HuH-7.5 (cell line): Measurements from ENCODE around the gene NPC1L1.
A peak's percentile ranks its signal among the peaks of the same experiment; 100 is the strongest.

Experiments used
- DNase-seq: peaks from one replicate; pipeline ENCODE4 v3.0.0; 2011; ENCODE audit warnings: low spot score

Gene NPC1L1

GRCh38 chr7:44537442-44537841 lies 3.7 kb downstream of the NPC1L1 start:
- no peak for DNase-seq

DNA sequence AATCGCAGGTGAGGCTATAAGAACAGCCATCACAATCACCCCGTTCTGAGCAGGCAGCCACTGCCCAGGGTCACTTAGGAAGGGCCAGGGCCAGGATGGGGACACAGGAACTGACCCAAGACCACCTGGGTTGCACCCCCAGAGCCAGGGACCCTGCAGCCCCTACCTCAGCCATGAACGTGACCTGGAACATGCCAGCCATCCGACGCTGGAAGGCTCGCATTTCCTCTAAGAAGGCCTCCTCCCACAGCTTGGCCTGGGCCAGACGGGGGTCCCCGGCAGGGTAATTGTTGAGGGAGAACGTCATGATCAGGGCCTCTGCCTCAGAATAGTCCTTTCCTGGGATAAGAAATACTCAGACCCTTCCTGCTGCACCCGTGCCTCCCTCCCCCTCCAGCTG lies 5.0 kb downstream of the NPC1L1 start:
- no peak for DNase-seq

DNA sequence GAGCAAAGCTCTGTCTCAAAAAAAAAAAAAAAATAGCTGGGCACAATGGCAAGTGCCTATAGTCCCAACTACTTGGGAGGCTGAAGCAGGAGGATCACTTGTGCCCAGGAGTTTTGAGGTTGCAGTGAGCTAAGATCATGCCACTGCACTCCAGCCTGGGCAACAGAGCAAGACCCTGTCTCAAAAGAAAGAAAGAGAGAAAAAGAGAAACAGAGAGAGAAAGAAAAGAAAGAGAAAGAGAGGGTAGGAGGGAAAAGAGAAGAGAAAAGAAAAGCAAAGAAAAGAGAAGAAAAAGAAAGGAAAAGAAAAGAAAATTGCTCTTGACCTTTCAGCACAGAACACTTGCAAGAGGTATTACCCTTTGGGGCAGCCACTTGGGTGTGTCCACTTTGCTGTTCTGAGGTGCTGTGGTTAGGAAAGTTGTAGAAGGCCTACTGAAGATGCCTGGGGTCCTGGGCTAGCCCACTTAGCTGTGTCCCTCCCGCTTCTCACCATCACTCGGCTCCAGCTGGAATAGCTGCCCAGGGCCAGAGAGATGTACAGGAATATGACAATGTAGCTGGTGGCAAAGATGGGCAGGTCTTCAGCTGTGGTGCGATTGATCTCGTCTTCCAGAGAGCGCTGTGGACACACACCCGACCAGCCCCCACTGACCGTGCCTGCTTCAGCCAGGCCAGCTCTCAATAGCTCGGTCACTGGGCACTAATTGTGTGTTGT lies 5.6 kb downstream of the NPC1L1 start:
- DNase-seq: no peak

- peak; percentile 88 for DNase-seq
These were observed 6.6 kb downstream of the NPC1L1 start for GRCh38 chr7:44534501-44534900.

DNA sequence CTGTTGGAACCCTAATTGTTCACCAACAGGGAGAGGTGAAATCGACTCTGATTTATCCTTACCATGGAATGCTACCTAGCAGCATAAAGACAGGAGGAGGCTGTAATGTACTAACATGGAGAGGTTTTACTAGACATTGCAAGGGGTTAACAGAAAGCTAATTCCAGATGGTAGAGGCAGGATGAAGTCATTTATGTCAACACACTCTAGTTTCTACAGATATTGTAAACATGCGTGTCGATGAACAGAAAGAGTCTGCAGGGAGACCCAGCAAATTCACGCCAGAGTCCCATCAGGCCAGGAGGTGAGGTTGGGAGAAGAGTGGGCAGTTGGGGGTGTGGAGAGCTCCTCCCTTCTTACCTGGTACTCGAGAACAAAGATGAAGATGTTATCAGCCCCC lies 7.0 kb downstream of the NPC1L1 start:
- no peak for DNase-seq

GRCh38 chr7:44533301-44534055 lies 7.7 kb downstream of the NPC1L1 start:
- no peak for DNase-seq

DNA sequence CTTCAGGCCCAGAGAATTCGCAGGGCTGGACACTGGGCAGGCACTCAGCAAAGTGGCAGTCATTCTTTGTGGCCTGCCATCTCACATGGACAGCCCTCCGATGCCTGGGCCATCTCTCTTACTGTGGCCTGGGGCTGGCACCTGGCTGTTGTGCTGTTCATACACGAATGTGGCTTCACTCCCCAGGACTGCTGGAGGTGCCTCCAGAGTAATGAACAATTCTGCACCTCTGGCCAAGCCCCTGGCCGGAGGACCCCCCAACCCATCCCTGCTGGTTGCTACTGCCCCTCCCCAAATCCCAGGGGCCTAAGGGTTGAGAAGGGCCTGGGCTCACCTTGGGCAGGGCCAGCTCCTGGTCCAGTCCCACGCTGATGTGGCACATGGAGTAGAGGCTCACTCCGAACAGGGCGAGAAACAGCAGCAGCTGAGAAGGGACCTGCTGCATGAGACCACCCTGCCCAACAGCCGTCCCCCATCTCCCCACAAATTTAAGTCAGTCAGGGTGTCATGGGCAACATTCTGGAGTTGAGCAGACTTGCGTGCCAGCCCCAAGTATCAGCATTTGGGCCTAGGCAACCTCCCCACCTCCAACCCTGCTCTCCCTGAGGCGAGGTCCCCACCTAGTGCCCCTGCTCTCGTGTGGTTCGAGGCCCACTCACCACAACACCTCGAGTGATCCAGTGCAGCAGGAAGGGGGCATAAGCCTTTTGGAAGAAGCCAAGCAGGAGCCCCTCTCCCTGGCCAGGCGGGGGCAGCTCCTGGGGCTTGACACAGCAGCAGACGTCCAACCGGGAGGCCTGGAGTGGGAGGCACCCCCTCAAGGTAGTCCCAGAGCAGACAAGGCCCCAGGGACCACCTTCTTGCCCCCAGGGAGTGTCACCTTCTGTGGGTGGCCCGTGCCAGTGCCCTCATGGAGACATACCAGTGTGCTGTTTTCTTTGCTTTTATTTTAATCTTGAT lies 9.4 kb downstream of the NPC1L1 start:
- no peak for DNase-seq

DNA sequence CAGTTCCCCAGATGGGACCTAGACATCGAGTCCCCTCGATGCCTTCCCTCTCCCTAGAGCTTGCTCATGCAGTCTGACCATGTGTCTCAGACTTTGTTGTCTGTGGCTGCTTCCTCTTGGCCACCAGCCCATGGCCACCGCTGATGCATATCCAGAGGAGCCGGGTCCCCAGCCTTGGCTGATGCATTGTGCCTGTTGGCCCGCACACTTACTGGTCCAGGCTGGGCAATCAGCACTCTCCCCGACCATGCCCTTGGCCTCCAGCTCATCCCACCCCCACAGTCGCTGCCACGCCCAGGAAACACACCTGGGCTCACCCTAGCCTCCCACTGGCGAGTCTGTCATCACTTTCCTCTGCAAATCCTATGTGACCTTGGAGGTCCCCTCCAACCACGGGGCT lies 10.1 kb downstream of the NPC1L1 start:
- DNase-seq: no peak

DNA sequence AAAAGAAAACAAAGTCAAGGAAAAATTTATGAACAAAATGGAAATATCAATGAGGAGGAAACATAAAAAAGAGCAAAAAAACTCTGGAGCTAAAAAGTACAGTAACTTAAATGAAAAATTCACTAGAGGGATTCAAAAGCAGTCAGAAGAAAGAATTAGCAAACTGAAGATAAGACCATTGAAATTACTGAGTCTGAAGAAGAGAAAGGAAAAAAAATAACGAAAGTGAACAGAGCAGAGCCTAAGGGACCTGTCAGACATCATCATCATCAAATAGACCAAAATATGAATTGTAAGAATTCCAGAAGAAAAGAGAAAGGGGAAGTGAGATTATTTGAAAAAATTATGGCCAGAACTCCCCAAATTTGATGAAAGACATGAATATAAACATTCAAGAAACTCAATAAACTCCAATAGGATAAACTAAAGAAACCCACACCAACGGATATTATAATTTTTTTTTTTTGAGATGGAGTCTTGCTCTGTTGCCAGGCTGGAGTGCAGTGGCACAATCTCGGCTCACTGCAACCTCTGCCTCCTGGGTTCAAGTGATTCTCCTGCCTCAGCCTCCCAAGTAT lies 16.2 kb downstream of the NPC1L1 start:
- DNase-seq: no peak

DNA sequence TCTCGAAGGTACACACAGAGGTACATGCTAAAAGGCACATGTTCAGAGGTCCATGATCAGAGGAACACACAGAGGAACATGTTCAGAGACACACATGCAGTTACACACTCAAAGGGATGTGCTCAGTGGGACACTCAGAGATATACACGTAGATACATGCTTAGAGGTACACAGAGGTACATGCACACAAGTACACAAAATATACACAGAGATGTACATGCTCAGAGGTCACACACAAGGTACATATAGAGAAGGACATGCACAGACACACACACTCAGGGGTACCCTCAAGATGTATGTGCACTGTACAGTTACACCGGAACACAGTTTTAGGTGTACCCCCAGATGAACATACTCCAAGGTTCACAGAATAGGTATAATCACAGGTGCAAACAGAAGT lies 18.8 kb downstream of the NPC1L1 start:
- no peak for DNase-seq

DNA sequence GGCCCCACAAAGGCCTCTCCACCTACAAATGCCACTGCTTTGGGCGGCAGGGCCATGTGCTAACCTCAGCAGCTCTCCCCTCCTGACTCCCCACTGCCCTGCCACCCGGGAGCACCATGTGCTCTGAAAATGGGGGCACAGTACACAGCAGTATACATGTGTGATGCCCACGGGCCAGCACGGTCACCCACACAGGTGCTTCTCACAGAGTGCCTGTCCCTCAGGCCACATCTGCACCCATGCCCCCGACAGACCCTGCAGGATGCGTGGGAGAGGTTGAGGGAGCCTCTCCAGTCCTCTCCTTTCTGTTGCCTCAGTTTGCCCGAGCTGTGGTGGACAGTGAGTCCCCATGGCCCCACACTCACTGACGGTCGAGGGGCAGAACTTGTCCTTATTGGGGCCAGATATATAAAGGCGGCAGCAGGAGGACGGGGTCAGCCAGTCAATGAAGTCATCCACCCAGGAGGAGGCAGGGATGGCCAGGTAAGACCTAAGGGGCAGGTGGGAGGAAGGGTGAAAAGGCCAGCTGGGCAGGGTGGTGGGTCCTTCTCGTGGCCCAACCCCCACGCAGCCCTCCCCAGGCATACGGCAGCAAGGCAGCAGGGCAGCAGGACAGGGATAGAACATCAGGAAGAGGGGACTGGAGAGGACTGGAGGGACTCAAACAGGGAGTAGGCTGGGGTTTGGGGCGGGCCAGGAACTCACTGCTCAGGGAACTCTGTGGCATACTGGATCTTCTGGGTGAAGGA lies 19.6 kb downstream of the NPC1L1 start:
- no peak for DNase-seq

DNA sequence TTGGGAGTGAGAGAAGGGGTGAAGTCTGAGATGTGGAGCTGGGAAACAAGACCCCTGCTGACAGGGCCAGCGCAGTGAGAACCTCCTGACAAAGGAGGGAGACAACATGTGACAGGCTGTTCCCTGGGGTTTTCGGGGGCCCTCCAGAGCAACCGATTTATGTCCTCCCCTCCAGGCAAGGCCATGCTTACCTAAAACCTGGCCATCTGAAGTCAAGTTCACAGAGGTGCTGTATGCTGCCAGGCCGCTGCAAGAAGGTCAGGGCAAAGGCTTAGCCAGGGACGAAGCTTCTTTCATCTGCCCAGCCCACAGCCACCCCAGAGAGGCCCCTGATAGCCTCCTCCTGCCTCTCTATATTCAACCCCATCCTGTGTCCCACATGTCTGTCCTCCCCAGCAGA lies 20.6 kb downstream of the NPC1L1 start:
- no peak for DNase-seq

DNA sequence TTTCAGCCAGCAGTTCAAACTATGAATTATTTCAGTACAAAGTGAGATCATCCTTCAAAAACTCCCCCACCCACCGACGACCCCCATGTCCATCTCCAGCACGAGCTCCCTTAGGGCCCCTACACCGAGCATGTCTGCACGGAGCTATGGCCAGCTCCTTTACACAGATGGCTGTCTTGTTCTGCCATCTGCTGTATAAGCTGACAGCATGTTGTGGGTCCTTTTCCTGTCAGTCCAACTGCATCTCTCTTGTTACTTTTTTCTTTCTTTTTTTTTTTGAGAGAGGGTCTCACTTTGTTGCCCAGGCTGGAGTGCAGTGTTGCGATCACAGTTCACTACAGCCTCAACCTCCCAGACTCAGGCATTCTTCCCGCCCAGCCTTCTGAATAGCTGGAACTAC lies 21.6 kb downstream of the NPC1L1 start:
- DNase-seq: no peak

DNA sequence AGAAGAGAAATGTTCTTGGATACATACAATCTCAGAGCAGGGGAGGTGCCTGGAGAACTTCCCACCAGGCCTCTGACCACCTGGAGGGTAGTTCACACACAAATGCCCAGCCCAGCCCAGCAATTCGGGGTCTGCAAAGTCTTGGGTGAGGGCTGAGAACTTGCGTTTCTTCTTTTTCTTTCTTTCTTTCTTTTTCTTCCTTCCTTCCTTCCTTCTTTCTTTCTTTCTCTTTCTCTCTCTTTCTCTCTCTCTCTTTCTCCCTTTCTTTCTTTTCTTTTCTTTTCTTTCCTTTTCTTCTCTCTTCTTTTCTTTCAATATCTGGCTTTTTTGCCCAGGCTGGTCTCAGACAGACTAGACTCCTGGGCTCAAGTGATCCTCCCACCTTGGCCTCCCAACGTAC lies 22.4 kb downstream of the NPC1L1 start:
- DNase-seq: no peak

- DNase-seq: no peak
These were observed 24.0 kb downstream of the NPC1L1 start for GRCh38 chr7:44517175-44517574.

- DNase-seq: no peak
These were observed 25.4 kb downstream of the NPC1L1 start for GRCh38 chr7:44515590-44516268.

GRCh38 chr7:44512736-44513135 lies 28.4 kb downstream of the NPC1L1 start:
- DNase-seq: no peak

GRCh38 chr7:44511863-44512468 lies 29.2 kb downstream of the NPC1L1 start:
- DNase-seq: no peak

DNA sequence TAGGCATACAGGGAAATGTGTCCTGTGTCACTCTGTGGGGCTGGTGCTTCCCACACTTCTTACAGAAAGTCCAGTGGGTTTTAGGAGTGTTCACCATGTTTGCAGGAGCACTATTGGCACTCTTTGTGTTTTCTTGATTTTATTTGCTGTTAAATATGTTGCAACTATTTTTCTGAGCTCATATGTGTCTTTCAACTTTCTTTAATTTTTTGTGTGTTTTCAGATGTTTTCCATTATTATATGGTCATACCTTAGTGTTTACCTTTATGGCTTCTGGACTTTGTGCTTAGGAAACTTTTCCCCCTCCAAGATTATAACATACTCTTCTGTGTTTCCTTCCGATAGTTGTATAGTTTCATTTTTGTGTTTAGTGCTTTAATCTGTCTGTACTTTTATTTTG lies 29.9 kb downstream of the NPC1L1 start:
- no peak for DNase-seq

DNA sequence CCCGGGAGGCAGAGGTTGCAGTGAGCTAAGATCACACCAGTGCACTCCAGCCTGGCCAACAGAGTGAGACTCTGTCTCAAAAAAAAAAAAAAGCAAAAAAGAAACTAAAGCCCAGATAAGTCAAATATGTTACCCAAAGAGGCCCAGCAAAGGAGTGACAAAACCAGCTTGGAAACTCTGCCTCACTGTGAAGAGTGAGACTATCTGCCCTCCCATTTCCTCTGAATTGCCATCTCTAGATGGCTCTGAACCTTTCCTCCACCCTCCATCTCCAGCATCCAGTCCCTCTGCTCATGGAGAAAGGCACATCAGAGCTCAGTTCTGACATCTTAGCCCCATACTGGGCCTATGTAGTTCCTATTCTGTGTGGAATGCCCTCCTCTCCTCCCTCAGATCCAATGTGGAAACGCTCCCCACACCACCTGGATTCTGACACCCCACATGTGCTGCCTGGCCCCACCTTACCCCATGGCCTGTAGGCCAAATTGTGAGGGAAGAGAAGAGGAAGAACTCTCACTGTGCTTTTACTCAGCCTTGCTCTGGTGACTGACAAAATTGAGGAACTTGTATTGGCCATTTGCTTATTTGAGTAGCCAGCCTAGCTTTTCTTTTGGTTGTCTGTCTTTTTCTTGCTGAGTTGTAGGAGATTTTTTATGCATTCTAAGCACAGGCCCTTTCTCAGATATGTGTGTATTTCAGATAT lies 32.7 kb downstream of the NPC1L1 start:
- DNase-seq: no peak
